GM10266 (cell line): Measurements from ENCODE around the gene ST7.
"Not testable (repeated sequence)": the region's sequence is repeated elsewhere in the genome, so short reads cannot be mapped to it uniquely, and the experiment has no call there.

Experiments
- DNase-seq: peaks from one replicate; pipeline ENCODE4 v3.0.0; 2012; ENCODE audit errors: extremely low spot score
- CTCF ChIP-seq: IDR thresholded peaks from 2 replicates; pipeline ENCODE4 v1.5.1; 2012; ENCODE audit warnings: mild to moderate bottlenecking, low read depth; ENCODE audit not compliant: control insufficient read depth, insufficient read depth; ENCODE audit errors: missing control alignments

The ST7 gene

GRCh38 chr7:116970238-116970910, 17.1 kb downstream of the ST7 start:
- DNase-seq: no peak
- no peak for TF ChIP-seq CTCF

GRCh38 chr7:116971153-116971552, 17.9 kb downstream of the ST7 start:
- DNase-seq: not testable (repeated sequence)

- TF ChIP-seq CTCF: no peak
- DNase-seq: no peak
These were observed 18.6 kb downstream of the ST7 start for GRCh38 chr7:116971869-116972268.

GRCh38 chr7:116975024-116975423, 21.7 kb downstream of the ST7 start:
- not testable (repeated sequence) for DNase-seq

GRCh38 chr7:116977172-116977571, 23.9 kb downstream of the ST7 start:
- no peak for TF ChIP-seq CTCF
- no peak for DNase-seq

GRCh38 chr7:116978006-116978405, 24.7 kb downstream of the ST7 start:
- TF ChIP-seq CTCF: no peak
- DNase-seq: no peak

GRCh38 chr7:116979430-116979829, 26.1 kb downstream of the ST7 start:
- TF ChIP-seq CTCF: no peak
- no peak for DNase-seq

- TF ChIP-seq CTCF: no peak
- no peak for DNase-seq
These were observed 27.1 kb downstream of the ST7 start for GRCh38 chr7:116980354-116980753.
